GM23248 (cell line): ENCODE results near the gene PHLPP2.

Experiments used
- EZH2 ChIP-seq: fragments of 200-600 bp; sonication (generic); IDR thresholded peaks from 2 replicates; pipeline ENCODE4 v1.6.1; 2018; ENCODE audit warnings: antibody characterized with exemption, mild to moderate bottlenecking; ENCODE audit not compliant: insufficient read depth, poor library complexity, severe bottlenecking
- EZH2phosphoT487 ChIP-seq: fragments of 200-600 bp; sonication (generic); IDR thresholded peaks from 2 replicates; pipeline ENCODE4 v1.6.1; 2018; ENCODE audit warnings: antibody characterized with exemption, moderate library complexity, mild to moderate bottlenecking, low read depth; ENCODE audit not compliant: insufficient read depth

GRCh38 chr16:71630808-71631207, 93.7 kb downstream of the PHLPP2 start:
- TF ChIP-seq EZH2: no peak
- TF ChIP-seq EZH2phosphoT487: no peak
